OCI-LY1 (cell line): ENCODE measurements around the gene DGKD.

ENCODE experiments used
- EZH2 ChIP-seq: fragments of 200-600 bp; sonication (generic), shearing (Covaris generic); IDR thresholded peaks from 2 replicates; pipeline ENCODE4 v1.8.0; 2017; ENCODE audit warnings: borderline replicate concordance, mixed run types, mild to moderate bottlenecking, antibody characterized with exemption, low read length, moderate library complexity, mixed read lengths
- TF ChIP-seq, protein P1 (sequence below): fragments of 200-600 bp; sonication (generic), shearing (Covaris generic); IDR thresholded peaks from 2 replicates; pipeline ENCODE4 v1.5.1; 2017; ENCODE audit warnings: mild to moderate bottlenecking, antibody characterized with exemption, low read length, moderate library complexity, mixed read lengths

DNA sequence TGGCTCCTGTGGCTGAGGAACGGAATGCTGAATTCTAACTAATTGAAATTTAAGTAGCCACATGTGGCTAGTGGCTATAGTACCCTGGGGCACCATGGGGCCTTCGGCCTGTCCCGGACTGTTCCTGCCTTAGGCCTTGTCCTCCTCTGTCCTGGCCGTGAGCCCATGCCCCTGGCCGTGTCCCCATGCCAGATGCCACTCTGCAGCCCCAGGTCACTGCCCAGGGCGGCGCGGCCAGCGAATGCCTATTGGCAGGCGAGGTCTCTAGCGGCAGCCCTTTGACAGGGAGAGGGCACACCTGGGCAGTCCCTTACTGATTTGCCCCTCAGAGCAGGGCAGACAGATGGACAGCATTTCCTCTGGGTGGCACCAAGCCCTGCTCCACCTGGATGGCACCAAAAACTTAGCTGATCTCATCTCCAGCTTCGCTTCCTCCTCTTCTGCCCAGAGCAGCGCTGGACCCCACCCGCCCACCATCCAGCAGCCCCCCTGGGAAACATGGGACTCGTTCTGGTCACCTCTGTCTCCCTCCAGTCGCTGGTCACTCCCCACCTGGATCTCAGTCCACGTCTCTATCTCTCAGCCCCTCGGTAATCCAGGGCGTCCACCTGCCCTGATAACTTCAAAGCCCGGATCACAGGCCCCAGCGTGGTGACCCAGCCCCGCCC lies 1.1 kb upstream of the DGKD start:
- TF ChIP-seq, protein P1, sequence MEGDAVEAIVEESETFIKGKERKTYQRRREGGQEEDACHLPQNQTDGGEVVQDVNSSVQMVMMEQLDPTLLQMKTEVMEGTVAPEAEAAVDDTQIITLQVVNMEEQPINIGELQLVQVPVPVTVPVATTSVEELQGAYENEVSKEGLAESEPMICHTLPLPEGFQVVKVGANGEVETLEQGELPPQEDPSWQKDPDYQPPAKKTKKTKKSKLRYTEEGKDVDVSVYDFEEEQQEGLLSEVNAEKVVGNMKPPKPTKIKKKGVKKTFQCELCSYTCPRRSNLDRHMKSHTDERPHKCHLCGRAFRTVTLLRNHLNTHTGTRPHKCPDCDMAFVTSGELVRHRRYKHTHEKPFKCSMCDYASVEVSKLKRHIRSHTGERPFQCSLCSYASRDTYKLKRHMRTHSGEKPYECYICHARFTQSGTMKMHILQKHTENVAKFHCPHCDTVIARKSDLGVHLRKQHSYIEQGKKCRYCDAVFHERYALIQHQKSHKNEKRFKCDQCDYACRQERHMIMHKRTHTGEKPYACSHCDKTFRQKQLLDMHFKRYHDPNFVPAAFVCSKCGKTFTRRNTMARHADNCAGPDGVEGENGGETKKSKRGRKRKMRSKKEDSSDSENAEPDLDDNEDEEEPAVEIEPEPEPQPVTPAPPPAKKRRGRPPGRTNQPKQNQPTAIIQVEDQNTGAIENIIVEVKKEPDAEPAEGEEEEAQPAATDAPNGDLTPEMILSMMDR, result no peak
- TF ChIP-seq EZH2, result no peak
